ENCODE measurements around the gene PANK4.

PANK4 gene

DNA sequence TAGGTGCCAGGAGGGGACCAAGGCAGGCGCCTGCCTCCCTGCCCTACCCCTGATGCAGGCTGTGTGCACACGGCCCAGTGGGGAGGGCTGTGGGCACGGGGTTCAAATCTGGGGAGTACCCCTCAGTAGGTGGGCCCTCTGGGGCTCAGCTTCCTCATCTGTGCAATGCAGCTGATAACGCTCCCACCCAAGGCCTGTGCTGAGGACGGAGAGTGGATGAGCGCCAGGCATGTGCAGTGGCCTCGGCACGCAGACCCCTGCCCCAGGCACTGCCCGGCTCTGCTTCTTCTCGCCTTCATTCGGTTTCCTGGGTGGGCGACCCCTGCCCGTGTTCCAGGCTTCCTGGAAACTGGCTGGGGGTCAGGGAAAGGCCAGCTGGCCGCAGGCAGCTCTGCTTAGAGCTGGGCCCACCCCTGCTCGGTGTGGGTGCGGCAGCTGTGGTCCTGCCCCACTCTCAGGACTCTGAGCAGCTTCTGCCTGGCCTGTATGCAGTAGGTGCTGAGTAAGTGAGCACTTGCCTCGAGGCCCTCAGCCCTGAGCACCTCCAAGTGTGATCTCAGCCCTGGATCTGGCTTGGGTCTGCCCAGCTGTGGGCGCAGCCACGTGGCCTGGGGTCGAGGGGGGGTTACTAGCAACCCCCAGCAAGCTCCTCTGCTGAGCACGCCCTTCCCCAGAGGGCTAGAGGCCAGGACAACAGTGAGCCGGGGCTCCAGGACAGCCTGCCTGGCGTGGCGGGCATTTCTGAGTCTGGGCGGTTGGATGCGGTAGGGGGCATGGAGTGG, 17.9 kb upstream of the PANK4 start:
- DNase-seq, result no peak

DNA sequence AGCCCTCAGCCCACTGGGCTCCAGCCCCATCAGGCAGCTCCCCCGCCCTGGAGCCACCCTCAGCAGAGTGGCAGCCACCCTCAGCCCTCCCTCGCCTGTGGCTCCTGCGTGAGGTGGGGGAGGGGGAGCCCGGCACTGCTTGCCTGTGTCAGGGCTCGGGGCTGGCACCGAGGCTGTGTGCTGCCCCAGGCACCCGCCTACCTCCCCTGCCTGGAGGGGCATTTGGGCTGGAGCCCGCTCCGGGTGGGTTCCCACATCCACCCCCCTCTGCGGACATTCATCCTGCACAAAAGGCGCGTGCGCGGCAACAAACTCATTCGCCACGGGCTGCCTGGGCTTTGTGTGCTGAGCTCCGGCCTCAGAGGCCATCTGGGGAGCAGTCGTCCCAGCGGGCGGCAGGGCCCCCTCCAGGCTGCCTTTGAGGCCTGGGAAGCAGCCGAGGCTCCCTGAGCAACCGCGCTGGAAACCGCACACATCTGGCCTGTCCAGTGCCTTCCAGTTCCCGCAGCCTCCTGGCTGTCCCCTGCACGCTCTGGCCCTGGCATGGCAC, 17.2 kb upstream of the PANK4 start:
- DNase-seq, result peak; percentile 26

GRCh38 chr1:2542246-2542915, 16.0 kb upstream of the PANK4 start:
- no peak for DNase-seq

DNA sequence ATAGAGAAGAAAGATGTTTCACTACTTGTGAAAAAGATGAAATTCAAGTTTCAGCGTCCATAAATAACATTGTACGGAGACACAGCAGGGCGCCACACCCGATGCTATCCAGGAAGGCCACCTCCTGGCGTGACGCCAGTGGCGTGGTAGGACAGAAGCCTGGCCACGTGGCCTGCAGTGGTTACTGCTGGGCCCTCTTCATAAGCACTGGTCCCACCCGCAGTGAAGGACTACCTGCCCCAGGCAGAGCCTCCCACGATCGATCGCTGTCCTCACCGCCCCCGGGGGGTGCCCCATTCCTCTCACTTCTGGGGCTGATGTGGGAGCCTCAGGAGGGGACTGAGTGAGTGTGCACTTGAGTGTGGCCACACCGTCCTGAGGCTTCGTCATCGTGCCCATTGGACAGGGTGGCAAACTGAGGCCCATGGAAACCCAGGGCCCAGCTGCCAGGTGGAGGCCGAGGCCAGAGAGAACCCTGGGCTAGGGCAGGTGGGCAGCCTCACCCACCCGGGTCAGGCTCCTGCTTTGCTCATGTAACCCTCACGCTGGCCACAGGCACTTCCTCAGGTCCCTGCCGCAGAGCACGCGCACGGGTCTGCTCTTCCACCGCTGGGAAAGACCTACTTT, 15.3 kb upstream of the PANK4 start:
- DNase-seq, result no peak

- no peak for DNase-seq
Measured at GRCh38 chr1:2540816-2541492, 14.6 kb upstream of the PANK4 start.

GRCh38 chr1:2539312-2539907, 13.0 kb upstream of the PANK4 start:
- DNase-seq, result no peak

GRCh38 chr1:2538872-2539271, 12.5 kb upstream of the PANK4 start:
- DNase-seq, result no peak

- no peak for DNase-seq
Measured at GRCh38 chr1:2538376-2538775, 12.0 kb upstream of the PANK4 start.

DNA sequence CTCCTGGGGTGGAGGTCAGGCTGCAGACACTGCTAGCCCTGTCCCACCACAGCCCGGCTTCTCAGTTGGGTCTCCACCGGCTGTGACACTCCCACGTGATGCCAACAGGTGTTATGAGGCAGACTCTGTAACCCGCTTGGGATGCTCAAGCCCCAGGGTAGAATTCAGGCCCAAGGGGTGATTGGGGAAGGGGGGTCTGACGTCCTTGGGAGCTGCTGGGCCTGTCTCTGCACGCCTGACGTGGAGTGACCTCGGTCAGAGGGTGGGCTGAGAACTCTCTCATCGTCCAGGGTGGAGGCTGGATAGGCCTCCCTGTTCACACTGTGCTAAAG, 11.4 kb upstream of the PANK4 start:
- no peak for DNase-seq

DNA sequence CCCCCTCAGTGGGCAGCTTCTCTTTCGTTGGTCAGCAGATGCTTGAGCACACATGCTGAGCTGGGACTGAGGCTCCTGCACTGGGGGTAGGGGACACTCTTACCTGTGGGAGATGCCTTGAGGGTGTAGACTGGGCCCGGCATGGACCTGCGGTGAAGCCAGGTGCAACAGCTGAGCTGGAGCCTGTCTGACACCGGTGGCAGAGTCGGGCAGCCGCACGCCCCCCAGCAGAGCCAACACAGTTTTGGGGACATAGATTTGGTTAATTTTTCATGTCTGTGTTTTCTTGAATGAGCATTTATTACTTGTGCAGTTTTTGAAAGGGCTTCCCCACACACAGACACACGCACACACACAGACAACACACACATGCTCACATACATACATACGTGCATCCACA, 9.6 kb upstream of the PANK4 start:
- no peak for DNase-seq

DNA sequence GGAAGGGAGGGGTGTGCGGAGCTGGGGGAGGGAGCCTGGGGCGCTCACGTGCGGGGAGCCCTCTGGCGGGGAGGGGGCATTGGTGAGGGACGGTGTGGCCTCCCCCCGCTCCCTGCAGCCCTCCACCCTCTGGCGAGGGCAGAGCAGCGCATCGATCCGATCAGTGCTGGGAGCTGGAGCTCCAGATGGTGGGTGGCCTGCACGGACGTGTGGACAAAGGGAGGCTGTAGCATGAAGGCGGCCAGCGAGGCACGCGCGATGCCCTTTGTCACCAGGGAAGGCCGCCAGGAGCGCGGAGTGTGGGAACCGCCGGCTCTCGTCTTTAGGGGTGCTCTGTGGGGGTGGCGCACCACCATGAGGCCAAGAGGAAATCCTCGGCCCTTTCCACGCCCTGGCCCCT, 9.1 kb upstream of the PANK4 start:
- DNase-seq, result no peak

DNA sequence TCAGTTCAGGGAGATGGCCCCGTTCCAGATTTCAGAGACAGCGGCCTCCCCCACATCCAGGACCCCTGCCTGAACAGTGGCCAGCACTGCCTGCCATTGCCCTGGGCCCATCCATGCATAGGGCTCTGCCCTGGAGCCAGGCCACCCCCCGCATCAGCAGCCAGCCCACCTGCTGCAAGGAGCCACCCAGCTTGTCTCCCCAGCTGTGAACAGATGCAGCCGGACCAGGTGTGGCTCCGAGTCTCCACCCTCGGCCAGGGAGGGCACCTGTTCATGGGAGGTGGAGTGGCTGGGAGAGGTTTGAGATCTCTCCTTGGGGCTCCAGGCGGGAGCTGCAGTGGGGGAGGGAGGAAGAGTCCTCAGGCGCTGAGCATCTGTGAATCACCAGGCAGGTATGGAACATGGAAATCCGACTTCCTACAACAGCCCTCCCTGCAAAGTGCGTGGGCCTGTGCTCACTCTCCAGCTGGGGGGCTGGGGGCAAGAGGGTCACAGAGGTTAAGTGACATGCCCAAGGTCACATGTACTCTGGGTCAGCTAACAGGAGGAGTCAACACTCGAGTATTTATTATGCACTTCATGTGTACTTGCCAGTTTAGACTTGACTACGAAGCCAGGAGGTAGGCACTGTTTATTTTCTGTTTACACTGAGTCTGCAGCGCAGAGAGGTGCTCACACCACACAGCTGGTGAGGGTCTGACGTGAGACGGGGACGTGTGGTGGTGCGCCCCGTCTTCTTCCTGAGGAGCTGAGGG, 8.5 kb upstream of the PANK4 start:
- DNase-seq, result no peak

- DNase-seq, result no peak
Measured at GRCh38 chr1:2534315-2534686, 7.9 kb upstream of the PANK4 start.

DNA sequence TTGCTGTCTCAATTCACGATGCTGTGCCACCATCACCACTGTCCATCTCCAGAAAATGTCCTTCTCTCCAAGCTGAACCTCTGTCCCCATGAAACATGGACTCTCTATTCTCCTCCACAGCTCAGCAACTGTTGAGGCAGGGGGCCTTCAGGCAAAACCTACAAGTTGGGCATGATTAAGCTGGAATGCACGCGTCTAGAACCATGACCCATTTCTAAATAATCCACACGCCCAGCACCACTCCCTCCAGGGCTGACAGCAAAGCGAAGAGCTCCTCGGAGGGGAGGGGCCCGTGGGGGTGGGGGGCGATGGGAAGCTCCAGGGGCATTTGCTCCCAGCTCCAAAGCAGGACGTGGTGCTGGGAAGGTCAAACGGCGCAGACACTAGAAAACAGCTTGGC, 7.0 kb upstream of the PANK4 start:
- no peak for DNase-seq

GRCh38 chr1:2532485-2533160, 6.2 kb upstream of the PANK4 start:
- DNase-seq, result no peak

DNA sequence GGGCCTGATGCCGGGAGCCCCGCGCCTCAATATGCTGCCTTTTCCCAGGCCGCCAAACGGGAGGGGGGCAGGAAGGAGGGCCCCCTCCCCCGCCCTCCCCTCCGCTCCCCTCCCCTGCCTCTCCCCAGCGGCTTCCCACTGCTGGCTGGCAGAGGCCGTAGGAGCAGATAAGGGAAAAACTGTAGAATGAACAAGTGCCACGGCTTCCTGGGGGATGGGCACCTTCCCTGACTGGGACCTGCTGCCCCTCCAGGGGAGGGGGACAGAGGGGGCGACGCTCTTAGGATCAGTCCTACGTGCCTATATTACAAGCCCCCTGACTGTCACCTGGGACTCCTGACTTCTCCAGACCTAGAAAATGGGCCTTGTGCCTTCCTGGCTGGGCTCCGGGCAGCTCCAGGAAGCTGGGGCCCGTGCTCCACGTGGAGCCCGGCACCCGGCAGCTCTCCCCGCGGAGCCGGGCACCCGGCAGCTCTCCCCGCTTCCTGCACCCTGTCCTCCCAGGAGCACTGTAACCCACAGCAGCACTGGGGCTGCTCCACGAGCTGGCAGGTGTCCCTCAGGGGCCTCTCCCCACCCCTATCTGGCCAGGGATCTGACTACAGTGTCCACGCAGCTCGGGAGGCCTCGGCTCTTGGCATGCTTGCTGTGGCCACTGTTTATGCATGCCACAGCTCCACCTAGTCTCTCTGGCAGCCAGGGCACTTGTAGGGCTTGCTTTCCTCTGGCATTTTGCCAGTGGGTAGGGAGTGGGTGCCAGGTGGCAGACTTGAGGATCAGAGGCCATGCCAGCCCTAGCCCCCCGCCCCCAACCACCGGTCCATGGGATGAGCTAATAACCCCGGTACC, 4.3 kb upstream of the PANK4 start:
- no peak for DNase-seq

DNA sequence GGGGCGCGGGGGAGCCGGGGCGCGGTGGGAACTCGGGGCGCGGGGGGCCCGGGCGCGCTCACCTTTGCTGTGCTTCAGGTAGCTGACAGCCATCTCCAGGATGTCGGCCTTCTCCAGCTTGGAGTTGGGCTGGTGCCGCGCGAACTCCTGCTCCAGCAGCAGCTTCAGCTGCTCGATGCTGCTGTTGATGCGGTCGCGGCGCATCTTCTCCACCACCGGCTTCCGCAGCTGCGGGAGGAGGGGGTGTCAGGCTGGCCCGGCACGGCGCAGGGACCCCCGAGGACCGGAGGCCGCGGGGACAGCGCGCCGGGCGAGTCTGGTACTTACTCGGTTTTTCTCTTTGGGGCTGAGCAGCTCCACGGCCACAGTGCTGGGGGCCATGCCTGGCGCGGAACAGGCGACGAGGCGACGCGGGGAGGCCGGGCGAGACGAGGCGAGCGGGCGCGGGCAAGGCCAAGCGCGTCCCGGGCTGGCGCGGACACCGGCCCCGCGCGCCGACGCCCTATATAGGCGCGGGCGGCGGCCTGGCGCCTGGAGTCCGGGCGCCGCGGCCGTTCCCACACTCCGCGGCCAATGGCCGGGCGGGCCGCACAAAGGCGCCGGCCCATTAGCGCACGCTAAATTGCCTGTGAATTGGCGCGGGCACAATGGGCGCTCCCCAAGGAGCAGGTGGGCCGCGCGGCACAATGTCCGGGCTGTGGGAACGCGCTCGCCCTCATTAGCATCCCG, 3.6 kb upstream of the PANK4 start, which contains the start of gene HES5:
HES5 (minus strand) TSS at position 480 of the 729 bp plus-strand sequence; CDS start at position 381, 99 bp downstream.
- no peak for DNase-seq

GRCh38 chr1:2528966-2529783, 2.8 kb upstream of the PANK4 start:
- peak; percentile 60 for DNase-seq

DNA sequence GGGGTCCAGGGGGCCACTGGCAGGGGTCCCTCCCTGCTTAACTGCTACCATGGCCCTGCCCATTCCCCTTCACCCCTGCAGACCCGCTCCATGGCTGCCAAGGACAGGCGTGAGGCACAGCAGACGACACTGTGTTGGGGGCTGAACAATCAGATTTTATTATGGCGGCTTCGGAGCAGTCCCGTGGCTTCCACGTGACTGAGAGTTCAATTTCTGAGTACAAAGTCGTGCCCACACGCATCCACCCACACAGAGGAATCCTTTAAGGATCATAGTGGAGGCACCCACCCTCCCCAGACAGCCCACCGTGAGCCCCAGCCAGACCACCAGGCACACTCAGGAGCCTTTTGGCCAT, 2.2 kb upstream of the PANK4 start:
- no peak for DNase-seq

Data from CD4-positive, alpha-beta T cell treated with Interleukin-4 for 4 hours (primary cell).